Epithelial cell of proximal tubule (primary cell): ENCODE measurements around the gene EEA1. TPM values are rescaled to one million over a fixed set of nuclear protein-coding genes. Genes with fewer than 3 reads are reported as not detected.

ENCODE experiments used
- DNase-seq: peaks from one replicate; pipeline ENCODE4 v3.0.0-alpha.2; 2011; ENCODE audit warnings: low read depth
- H3K4me3 ChIP-seq: 2 replicates; pipeline ENCODE4 v1.5.1; 2011; ENCODE audit warnings: low read depth, mild to moderate bottlenecking, low read length
- total RNA-seq: library from RNA; depleted of rRNA; stranded (reverse); fragments of >200 nt; gene quantifications from 2 replicates; pipeline ENCODE4 v1.2.3, GENCODE V29; 2015
- TF ChIP-seq, protein P1 (sequence below): conservative IDR thresholded peaks from 2 replicates; pipeline ENCODE4 v1.5.1; 2012; ENCODE audit warnings: low read depth, mild to moderate bottlenecking, low read length

The EEA1 gene
- total RNA-seq, 1 donor from 2014 or later: 6.6 TPM

- TF ChIP-seq, protein P1, sequence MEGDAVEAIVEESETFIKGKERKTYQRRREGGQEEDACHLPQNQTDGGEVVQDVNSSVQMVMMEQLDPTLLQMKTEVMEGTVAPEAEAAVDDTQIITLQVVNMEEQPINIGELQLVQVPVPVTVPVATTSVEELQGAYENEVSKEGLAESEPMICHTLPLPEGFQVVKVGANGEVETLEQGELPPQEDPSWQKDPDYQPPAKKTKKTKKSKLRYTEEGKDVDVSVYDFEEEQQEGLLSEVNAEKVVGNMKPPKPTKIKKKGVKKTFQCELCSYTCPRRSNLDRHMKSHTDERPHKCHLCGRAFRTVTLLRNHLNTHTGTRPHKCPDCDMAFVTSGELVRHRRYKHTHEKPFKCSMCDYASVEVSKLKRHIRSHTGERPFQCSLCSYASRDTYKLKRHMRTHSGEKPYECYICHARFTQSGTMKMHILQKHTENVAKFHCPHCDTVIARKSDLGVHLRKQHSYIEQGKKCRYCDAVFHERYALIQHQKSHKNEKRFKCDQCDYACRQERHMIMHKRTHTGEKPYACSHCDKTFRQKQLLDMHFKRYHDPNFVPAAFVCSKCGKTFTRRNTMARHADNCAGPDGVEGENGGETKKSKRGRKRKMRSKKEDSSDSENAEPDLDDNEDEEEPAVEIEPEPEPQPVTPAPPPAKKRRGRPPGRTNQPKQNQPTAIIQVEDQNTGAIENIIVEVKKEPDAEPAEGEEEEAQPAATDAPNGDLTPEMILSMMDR: no peak
- DNase-seq: no peak
These were observed 30.3 kb downstream of the EEA1 start for GRCh38 chr12:92898755-92899154.

DNA sequence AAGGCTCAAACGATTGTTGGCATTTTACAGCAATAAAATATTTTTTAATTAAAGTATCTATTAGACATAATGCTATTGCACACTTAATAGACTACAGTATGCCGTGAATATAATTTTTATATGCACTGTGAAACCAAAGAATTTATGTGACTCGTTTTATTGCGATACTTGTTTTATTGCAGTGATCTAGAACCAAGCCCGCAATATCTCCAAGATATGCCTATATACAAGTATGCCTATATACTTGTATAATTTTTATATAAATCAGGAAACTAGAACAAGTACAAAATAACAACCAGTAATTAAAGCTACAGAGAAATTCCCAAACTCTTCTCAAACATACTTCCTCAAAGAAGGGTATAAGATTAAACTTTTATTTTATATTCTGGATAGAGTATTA, 31.3 kb downstream of the EEA1 start:
- TF ChIP-seq, protein P1: no peak
- no peak overlapping the region for H3K4me3 ChIP-seq
- no peak for DNase-seq

More at GRCh38 chr12:92898755-92899154, 30.3 kb downstream of the EEA1 start:
- H3K4me3 ChIP-seq: no peak overlapping the region

DNA sequence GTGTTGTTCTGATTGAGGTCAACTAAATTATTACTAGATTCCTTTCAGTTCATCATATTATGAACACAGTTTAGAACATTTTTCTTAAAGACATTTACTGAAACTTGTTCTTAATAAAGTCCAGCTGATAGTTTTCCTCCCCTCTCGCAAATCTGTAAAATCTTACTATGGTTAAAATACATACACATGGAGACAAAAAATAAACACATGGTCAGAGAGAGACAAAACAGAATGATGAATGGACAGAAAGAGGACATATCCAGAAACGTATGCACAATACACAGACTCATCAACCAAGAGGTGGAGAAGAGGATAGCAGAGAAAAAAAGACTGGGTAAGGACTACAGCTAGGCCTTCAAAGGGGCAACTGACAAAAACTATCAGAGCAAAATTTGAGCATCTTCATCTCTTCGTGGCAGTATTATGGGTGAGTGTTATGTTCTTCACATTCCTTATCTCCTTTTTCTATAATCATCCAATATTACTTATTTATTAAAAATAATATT, 38.4 kb downstream of the EEA1 start:
- TF ChIP-seq, protein P1: no peak
- DNase-seq: no peak
- H3K4me3 ChIP-seq: no peak overlapping the region

DNA sequence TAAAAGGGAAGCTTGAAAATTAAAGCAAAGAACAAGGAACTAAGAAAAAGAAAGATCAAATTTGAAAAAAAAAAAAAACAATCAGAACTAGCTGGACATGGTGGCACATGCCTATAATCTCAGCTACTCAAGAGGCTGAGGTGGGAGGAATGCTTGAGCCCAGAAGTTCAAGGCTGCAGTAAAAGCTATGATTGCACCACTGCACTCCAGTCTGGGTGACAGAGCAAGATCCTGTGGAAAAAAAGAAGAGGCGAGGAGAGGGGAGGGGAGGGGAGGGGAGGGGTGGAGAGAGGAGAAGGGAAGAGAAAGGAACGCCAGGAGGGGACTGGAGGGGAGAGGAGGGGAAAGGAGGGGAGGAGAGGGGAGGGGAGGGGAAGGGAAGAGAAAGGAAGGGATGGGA, 43.0 kb downstream of the EEA1 start:
- no peak overlapping the region for H3K4me3 ChIP-seq
- no peak for DNase-seq
- TF ChIP-seq, protein P1: no peak

GRCh38 chr12:92879698-92880322, 49.3 kb downstream of the EEA1 start:
- TF ChIP-seq, protein P1: no peak
- no peak overlapping the region for H3K4me3 ChIP-seq
- no peak for DNase-seq

- no peak for DNase-seq
- H3K4me3 ChIP-seq: no peak overlapping the region
- TF ChIP-seq, protein P1: no peak
These were observed 51.2 kb downstream of the EEA1 start for GRCh38 chr12:92877904-92878303.

DNA sequence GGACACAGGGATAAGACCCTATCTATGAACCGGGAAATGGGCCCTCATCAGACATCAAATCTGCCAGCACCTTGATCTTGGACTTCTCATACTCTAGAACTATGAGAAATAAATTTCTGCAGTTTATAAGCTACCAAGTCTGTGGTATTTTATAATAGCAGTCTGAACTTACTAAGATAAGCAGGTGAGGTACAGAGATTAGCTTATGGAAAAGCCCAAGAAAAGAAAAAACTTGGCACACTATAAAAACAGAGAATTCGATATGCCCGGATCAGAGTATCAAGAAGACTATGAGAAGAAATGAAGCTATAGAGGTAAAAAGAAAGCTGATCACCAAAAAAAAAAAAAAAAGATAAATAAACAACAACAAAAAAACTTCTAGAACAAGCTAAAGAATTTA, 52.6 kb downstream of the EEA1 start:
- no peak for DNase-seq
- H3K4me3 ChIP-seq: no peak overlapping the region
- TF ChIP-seq, protein P1: no peak
